ENCODE measurements around the gene CARD10. TPM values are rescaled to one million over a fixed set of nuclear protein-coding genes. Genes with fewer than 3 reads are reported as not detected.

CARD10 gene, protein sequence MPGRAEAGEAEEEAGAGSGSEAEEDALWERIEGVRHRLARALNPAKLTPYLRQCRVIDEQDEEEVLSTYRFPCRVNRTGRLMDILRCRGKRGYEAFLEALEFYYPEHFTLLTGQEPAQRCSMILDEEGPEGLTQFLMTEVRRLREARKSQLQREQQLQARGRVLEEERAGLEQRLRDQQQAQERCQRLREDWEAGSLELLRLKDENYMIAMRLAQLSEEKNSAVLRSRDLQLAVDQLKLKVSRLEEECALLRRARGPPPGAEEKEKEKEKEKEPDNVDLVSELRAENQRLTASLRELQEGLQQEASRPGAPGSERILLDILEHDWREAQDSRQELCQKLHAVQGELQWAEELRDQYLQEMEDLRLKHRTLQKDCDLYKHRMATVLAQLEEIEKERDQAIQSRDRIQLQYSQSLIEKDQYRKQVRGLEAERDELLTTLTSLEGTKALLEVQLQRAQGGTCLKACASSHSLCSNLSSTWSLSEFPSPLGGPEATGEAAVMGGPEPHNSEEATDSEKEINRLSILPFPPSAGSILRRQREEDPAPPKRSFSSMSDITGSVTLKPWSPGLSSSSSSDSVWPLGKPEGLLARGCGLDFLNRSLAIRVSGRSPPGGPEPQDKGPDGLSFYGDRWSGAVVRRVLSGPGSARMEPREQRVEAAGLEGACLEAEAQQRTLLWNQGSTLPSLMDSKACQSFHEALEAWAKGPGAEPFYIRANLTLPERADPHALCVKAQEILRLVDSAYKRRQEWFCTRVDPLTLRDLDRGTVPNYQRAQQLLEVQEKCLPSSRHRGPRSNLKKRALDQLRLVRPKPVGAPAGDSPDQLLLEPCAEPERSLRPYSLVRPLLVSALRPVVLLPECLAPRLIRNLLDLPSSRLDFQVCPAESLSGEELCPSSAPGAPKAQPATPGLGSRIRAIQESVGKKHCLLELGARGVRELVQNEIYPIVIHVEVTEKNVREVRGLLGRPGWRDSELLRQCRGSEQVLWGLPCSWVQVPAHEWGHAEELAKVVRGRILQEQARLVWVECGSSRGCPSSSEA
- 5.0 TPM for polyA plus RNA-seq (2013, experiment 1 of 2; ENCODE audit: insufficient read length)
- polyA plus RNA-seq (2013, experiment 2 of 2; ENCODE audit: insufficient read length): 5.5 TPM

DNA sequence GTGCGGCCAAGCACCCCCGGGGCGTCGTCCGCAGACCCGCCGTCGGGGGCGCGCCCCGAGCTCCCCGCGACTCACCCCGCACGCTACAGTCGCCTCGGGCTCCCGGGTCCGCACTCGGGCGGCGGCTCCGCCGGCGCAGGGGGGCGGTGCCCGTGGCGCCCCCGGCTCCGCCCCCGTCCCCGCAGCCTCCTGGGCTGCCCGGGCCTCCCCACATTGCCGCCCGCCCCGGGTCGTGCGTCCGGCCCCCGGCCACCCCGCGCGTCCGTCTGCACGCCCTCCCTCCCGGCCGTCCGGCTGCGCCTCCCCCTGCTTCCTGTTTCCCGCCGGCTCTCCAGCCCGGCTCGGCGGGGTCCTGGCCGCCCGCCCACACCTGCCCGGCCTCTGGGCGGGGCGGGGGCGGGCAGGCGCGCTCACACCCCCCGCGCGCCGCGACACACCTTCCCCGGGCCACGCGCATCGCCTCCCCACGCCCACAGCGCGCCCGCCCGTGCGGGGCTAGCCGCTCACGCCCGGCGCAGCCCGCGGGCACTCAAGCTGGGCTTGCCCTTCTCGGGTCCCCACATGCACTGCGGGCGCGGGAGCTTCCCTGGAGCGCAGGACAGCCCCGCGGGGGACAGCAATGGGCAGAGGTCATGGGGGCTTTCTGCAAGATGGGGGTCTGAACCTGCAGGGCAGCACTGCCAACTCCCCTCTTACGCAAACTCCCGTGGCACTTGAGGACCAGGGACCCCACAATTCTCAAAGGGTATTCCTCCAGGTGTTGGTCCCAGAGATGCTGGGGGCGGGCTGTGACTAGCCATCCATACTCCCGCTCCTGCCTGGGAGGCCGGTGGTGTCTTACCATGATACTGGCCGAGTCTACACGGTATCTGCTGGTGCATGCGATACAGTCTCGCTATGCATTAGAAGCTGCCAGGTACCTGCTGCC lies at the start of gene CARD10:
Gene CARD10 (minus strand): TSS at position 148 of the 928 bp plus-strand sequence. CDS start 215 bp downstream, outside the sequence.
- DNase-seq: no peak

DNA sequence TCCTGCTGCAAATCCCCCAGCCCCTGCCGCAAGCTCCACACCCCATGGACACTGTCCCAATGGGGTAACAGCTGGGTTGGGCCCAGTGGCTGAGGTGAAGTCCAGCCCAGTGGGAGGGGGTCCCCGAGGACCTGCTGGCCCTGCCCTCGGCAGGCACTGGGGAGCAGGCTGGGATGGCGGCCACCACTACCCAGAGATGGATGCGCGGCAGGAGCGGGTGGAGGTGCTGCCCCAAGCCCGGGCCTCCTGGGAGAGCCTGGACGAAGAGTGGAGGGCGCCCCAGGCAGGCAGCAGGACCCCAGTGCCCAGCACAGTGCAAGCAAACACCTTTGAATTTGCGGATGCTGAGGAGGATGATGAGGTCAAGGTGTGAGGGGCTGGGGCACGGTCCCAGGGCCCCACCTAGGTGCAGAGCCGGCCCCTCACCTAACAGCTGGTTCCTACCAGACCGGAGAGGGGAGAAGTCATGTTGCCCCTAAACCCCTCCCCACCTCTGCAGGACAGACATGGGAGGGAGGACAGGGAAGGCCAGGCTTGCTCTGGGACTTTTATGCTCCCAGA lies 49.3 kb upstream of the CARD10 start:
- no peak for DNase-seq

DNA sequence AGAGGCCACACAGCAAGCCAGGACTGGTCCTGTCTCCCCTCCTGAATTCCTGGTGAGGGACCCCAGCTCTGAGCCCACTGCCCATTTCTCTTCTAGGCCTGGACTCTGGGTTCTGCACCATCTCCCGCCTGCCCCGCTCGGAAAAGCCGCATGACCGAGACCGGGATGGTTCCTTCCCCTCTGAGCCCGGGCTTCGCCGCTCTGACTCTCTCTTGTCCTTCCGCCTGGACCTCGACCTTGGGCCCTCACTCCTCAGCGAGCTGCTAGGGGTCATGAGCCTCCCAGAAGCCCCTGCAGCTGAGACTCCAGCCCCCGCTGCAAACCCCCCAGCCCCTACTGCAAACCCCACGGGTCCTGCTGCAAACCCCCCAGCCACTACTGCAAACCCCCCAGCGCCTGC lies 48.8 kb upstream of the CARD10 start:
- no peak for DNase-seq

DNA sequence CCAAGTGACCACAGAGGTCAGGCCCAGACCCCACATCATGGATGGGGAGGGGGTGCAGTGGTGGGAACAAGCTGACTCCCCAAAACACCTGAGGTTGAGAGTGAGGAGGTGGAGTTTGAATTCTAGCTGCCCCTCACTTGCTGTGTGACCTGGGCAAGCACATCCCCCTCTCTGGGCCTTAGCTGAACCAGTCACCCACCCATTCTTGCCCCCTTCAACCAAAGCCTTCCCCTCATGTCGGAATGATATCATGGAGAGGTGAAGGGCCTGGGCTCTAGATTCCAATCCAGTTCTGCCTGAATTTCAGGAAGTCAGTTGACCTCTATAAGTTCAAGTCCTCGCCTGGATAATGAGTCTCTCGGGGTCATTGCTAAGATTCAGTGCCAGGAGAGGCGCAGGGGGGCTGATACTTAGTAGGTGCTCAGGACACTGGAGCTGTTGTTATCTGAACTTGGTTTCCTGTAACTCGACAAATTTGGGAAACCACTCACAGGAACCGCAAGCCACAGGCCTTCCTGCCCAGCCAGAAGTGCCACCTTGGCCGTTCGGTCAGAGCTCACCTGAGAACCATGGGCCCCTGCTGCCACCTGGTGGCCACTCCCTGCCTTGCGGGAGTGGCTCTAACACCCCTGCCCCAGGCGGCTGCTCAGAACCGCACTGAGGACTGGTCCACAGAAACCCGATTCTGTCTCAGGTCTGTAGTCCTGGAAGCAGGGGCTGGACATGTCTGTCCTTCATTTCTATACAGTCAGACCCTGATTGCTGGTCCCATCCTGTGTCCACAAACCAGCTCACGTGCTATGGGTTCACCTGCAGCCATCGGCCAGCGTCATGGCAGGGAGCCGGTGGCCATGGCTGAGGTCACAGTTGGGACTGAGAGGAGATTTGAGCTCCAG lies 47.9 kb upstream of the CARD10 start:
- peak; percentile 49 for DNase-seq

DNA sequence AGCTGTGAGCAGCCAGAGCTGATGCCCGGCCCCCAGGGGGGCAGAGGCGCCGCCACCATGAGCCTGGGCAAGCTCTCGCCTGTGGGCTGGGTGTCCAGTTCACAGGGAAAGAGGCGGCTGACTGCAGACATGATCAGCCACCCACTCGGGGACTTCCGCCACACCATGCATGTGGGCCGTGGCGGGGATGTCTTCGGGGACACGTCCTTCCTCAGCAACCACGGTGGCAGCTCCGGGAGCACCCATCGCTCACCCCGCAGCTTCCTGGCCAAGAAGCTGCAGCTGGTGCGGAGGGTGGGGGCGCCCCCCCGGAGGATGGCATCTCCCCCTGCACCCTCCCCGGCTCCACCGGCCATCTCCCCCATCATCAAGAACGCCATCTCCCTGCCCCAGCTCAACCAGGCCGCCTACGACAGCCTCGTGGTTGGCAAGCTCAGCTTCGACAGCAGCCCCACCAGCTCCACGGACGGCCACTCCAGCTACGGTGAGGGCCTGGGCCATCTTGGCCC lies 47.2 kb upstream of the CARD10 start:
- DNase-seq: no peak

DNA sequence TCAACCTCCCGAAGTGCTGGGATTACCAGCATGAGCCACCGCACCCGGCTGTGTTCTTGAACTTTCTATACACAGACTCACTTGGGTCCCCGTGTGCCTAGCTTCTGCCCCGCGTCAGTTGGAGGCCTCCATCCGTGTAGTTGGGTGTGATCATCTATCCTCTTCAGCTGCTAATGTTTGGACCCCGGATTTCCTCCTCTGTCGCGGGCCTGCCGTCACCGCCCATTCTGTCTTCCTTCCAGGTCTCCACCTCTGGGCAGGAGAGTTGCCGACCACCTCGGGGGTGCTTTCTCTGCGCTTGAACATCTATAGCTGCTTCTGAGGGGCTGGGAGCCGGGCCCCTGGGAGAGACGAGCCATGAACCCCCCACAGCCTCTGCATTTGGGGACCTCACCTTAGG lies 46.6 kb upstream of the CARD10 start:
- no peak for DNase-seq

DNA sequence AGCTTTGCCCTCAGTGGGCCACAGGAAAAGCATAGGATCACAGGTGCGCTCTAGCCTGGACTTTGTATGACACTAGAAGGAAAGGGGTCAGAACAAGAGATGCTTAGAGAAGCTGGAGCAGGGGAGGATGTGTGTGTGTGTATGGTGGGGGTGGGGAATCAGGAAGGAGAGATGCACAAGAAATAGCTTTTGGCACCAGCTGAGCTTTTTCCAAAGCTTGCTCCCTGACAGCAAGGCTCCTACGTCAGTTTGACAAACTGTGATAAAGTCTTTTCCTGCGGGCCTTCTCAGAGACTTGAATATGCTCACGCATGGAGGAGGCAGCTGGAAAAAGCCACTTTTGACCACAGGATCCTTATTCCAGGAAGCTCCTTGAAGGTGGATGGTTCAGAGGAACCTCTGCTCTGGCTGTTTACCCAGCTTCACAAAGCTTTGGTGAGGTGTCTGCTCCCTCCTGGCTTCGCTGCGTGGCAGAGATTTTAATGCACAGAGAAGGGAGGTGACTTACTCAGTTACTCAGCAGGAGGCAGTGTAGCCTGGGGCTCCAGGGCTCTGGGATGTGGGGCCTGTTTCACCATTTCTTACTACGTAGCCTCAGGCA lies 45.0 kb upstream of the CARD10 start:
- DNase-seq: no peak

DNA sequence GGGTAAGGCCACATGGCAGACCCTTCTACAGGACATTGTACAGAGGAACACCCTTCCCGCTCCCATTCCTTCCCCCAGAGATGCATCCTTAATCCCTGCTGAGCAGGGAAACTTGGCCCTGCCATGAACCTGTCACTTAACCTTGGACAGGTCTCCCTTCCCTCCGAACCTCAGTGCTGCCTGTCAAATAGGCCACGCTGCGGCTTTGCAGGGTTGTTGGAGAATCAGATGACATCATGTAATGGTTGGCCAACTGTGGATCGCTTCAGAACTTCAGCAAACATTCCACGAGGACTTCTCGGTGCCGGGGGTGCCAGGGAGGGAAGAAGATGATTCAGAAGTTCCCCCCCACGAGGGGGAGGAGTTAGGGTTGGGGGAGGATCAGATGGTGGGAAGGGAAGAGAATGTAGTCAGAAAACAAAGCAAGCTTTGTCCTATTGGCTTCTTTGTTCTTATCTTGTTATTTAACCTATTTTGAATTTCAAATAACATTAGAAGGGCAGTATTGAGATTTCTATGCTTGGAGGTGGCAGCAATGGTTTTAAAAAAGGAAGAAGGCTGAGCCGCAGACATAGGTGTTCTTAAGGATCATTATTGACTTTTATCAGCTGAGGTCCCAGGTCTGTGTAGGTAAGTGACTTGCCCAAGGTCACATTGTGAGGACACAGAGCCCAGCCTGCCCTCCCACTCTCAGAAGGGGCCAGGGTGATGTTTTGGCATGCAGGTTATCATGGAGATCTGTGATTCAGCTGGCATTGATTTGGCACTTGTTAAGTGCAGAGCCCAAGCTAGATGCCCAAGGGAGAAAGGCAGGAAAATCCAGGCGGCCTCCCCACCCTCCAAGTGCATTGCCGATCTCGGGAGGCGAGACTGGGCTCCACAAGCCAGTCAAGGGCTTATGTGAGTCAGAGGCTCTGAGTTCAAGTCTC lies 44.2 kb upstream of the CARD10 start:
- DNase-seq: peak; percentile 92

DNA sequence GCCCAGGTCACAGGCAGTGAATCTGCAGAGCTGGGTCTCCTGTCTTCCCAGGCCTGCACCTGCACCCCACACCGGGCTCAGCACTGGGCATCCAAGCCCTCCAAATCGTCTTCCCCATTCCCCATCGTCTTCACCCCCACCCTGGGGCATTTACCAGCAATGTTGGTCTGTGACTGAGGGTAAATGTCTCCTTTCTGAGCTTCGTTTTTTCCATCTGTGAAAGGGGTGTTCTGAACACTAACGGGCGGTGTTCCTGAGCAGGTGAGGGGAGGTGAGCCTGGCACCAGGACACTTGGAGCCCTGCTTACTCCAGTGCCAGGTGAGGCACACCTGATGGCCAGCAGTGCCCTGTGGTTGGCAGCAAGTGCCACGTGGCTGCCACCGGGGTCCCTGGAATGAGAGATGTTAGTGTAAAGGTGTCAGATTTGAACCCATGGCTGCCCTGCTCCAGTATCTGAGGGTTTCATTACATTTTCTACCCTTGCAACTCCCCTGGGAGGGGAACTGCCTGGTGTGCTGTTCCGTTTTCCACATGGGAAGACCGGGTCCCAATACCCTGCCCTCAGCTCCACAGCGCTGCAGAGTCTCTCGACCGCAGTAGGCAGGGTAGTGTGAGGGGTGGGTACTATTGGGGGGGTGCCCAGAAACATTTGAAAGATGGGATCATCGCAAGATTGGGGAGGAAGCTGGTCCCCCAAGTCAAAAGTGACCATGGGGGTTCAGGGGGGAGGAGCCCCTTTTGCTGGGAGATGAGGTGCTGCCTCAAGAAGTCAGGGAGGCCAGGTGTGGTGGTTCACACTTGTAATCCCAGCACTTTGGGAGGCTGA lies 43.0 kb upstream of the CARD10 start:
- no peak for DNase-seq

DNA sequence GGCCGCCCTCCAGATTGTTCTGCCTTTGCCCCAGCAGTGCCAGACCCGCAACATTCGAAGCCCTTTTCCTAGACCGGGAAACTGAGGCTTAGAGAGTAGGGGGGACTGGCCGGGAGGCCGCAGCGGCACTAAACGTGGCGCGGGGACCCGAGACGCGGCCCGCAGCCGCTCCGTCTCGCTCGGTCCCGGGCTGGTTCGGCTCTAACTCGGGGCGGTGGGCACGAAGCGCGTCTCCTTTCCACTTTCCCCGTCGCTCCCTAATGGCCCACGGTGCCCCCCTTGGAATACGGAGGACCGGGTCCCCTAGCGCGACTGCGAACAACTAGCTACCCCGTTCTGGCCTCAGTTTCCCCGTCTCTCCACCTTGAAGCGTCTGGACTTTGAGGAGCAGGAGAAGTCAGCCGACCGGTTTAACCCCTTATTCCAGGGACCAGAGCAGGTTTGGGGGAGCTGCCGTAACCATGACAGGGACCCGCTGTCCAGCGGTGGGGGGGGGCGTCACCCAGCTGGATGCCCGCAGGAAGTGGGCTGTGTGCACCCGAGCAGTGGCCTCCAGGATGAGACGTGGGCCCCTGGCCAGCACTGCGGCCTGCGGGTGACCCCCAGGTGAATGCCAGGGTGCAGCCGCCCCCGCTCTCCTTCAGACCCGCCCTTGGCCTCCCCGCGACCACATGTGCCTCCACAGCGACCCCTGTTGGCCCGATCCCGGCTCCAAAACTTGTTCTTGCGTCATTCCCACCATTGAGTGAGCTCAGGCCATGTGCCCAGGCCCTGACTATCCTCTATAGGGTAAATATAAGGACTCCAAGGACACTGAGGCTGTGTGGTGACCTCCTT lies 42.2 kb upstream of the CARD10 start:
- peak; percentile 87 for DNase-seq

DNA sequence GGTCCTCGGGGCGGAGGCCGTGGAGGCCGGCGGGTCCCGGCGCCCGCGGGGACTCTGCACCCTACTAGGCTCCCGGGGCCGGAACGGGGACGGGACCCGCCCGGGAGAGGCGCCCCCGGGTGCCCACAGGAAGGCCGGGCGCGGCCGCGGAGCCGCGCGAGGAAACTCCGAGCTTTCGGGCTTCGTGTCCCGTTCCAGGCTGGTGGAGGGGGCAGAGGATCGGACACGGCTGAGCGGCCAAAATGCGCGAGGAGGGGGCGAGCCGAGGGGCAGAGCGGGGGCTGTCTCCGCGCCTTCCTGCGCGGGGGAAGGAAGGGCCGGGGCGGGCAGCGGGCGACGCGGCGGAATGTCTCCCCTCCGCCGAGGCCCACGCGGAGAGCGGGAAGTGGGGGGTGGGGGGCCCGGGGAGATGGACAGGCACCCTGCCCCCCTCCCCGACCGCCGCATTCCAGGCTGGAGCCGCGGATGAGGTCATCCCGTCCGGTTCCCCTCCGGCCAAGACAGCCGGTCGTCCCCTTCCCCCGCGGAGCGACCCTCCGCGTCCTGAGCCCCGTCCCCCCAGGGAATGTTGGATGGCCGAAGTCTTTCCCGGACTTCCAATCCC lies 41.5 kb upstream of the CARD10 start:
- peak; percentile 75 for DNase-seq

DNA sequence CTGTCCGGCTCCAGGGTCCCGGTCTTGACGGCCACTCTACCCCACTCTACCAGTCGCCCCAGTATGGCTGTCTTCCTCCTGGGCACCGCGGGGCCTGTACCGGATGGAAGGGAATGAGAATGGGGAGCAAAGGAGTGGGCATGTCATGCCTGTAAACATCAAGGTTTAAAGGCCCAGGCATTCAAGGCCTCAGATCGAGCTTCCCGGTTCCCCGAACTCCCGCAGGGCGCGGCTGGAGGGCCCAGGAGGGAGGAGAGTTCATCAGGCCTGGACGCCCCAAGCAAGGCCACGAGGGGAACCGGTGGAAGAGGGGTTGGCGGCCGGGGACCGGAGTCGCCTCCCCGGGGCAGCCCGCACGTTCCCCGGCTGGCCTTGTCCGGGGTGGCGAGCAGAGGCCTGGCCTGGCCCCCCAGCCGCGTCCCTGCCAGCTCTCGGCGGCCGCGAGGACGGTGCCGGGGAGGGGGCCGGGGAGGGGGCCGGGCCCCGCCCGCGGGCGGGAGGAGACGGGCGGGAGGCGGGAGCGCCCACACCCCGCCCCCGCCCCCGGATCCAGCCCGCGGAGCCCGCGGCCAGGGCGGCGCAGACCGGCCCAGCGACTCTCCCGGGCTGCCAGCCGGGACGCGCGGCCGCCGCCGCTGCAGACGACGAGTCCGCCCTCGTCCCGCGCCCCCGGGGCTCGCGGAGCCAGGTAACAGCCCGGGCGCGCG lies 40.8 kb upstream of the CARD10 start, which contains the start of gene CDC42EP1:
Gene CDC42EP1 (plus strand): TSS at position 580 of the 707 bp plus-strand sequence. CDS start 5,870 bp downstream, outside the sequence.
- peak; percentile 66 for DNase-seq

DNA sequence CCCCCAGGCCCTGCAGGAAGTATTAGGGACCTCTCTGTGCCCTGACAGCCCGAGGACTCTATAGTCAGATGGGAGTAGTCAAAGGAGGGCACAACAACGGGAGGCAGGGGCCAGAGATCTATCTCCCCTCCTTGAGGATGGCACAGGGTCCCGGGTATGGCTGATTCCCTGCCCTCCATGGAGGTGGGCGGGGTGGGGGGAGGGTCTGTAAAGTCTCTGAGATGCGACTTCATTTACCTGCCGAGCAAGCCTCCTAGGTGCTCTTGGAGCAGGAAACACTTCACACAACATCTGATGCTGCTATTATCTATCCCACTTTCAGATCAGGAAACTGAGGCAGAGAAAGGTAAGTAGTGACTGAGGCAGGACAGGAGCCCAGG lies 40.3 kb upstream of the CARD10 start:
- DNase-seq: no peak

DNA sequence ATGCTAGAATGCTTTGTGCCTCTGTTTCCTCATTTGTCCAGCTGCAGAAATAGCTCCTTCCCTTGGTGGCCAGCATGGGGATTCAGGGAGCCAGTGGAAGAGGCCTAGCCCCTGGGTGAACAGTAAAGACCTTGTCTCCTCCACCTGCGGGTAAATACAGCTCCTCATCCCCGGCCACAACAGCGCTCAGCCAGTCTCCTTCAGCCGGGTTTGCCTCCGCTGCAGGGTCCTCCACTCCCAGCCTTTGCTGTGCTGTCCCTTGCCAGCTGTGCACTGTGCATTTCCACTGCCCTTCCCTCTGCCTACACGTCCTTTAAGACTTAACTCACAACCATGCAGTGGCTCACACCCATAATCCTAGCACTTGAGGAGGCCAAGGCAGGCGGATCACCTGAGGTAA lies 39.6 kb upstream of the CARD10 start:
- no peak for DNase-seq

DNA sequence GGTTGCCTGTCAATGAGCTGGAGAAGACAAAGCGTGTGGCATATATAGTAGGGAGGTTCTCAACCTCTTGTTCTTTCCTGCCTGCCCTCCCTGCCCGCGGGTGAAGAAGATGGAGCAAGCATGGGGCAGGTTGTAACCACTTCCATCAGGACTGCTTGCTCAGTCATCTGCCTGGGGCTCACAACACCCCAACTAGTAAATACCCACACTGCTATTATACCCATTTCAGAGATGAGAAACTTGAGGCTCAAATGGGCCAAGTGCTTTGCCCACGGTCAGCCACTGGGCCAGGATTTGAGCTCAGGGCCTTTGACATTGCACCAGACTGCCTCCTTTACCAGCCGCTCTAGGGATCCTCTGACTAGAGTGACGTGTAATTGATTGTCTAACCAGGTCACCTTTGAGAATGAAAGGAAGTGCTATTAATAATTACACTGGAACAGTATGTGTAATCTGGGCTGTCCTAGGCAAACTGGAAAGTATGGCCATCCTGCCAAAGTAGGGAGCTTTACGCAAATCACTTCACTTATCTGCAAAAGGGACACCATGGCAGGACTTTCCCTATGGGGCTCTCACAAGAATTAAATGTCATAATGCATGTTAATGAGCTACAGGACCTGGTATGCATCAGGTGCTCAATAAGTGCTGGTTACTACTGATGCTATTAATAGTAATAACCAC lies 38.2 kb upstream of the CARD10 start:
- DNase-seq: no peak
